ENCODE data around the gene PITPNB. TPM values are rescaled to one million over a fixed set of nuclear protein-coding genes. Genes with fewer than 3 reads are reported as not detected.

The PITPNB gene
- total RNA-seq, 1 experiment from 2014 or later: 82.6 TPM

DNA sequence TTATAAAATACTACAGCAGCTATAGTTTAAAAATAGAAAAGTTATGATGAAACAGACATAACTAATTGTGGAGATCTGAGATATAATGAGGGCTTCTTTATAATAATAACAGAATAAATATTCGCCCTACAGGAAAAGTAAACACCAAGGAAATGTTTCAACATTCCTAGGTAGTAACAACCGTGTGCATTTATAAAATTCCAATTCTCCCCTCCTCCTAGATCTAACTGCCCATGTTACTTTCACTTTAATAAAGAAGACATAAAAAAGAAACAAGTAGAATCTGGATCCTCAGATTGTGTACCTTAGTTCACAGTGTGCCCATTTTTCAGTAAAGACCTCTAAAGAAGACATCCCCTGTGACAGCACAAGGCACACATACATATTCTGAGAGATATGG, 59.7 kb downstream of the PITPNB start:
- no peaks in the 10 kb centered on the region for H3K9me3 ChIP-seq (ENCODE audit: control insufficient read depth in 1 of 2, insufficient read depth in 1 of 2, low read depth in 1 of 2, low read length in 2 of 2)
- DNase-seq (ENCODE audit: low read depth, low spot score) (no peak), ATAC-seq (no peak)
- H4K20me1 ChIP-seq (ENCODE audit: insufficient read depth): peaks cover 7% of the 10 kb centered on the region; the same call in 1 of the 2 replicates
- CTCF ChIA-PET: no interaction called here
- no peak overlapping the region for H3K27ac ChIP-seq (ENCODE audit: low read depth, low read length)
- no peaks in the 10 kb centered on the region for H3K9me2 ChIP-seq (ENCODE audit: insufficient read depth)
- peaks cover 37 to 44% of the 10 kb centered on the region in 2 experiments for H3K36me3 ChIP-seq (ENCODE audit: control insufficient read depth in 1 of 2, insufficient read depth in 2 of 2, low read length in 2 of 2)
- BruUV-seq (replicated peaks): no TSS peak
- no peak overlapping the region for H3K4me3 ChIP-seq (replicated peaks in 1 of 2; ENCODE audit: low read depth in 1 of 2, low read length in 2 of 2)
- H3K79me2 ChIP-seq (ENCODE audit: insufficient read depth, low read length): peaks cover 50% of the 10 kb centered on the region
- no peak overlapping the region for H3K4me2 ChIP-seq (ENCODE audit: low read length)
- no peak overlapping the region for H2AFZ ChIP-seq (ENCODE audit: low read depth, low read length, poor library complexity, severe bottlenecking)
- no peaks in the 10 kb centered on the region for H3K4me1 ChIP-seq (ENCODE audit: control insufficient read depth in 1 of 2, insufficient read depth in 2 of 2, low read length in 2 of 2)
- TF ChIP-seq REST (IDR thresholded peaks at IDR 0.05; ENCODE audit: low read depth): no peak
- no peak for TF ChIP-seq SIN3A (IDR thresholded peaks at IDR 0.05; ENCODE audit: low read depth)
- no peak for TF ChIP-seq CEBPB (IDR thresholded peaks at IDR 0.05; ENCODE audit: low read depth)
- no peak for TF ChIP-seq JUND (IDR thresholded peaks at IDR 0.05)
- no peak for TF ChIP-seq ZFX (IDR thresholded peaks at IDR 0.05)
- TF ChIP-seq, protein P1, sequence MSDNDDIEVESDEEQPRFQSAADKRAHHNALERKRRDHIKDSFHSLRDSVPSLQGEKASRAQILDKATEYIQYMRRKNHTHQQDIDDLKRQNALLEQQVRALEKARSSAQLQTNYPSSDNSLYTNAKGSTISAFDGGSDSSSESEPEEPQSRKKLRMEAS (IDR thresholded peaks at IDR 0.05): no peak
- no peak for TF ChIP-seq FOSL1 (IDR thresholded peaks at IDR 0.05; ENCODE audit: low read depth)
- no peak for TF ChIP-seq CBX3 (IDR thresholded peaks at IDR 0.05; ENCODE audit: low read depth)
- TF ChIP-seq ELF1 (IDR thresholded peaks at IDR 0.05; ENCODE audit: borderline replicate concordance, low read depth): no peak
- RAD21 ChIA-PET (ENCODE audit: low non-redundant PET in 1 of 2, low total read pairs in 2 of 2, uncharacterized antibody in 2 of 2, unreplicated experiment in 2 of 2): no interaction called here
- H3K27me3 ChIP-seq (ENCODE audit: insufficient read depth, low read length): no peaks in the 10 kb centered on the region
- intact Hi-C loops (cut with micrococcal nuclease): no loop called here
- POLR2A ChIA-PET: no interaction called here
- no peak overlapping the region for H3K9ac ChIP-seq (ENCODE audit: low read length)

Measured in HCT116 (cell line).